Measurements from ENCODE around the gene PPP1R16B.

PPP1R16B gene

GRCh38 chr20:38787870-38788269, 17.6 kb upstream of the PPP1R16B start:
- Histone ChIP-seq H3K4ac (ENCODE audit: low read length) (no peak overlapping the region), H3K9me3 (replicated peaks in 1 of 2; ENCODE audit: control insufficient read depth in 2 of 2, insufficient read depth in 1 of 2, low read depth in 1 of 2, low read length in 2 of 2) (peaks cover 0 to 2% of the 10 kb centered on the region in 2 donors), H3K36me3 (replicated peaks in 1 of 2; ENCODE audit: control insufficient read depth in 2 of 2, insufficient read depth in 2 of 2, low read length in 2 of 2) (no peaks in the 10 kb centered on the region), H2BK12ac (ENCODE audit: low read length) (no peak overlapping the region), H3K9ac (ENCODE audit: low read depth, low read length, poor library complexity) (no peak overlapping the region), H2BK120ac (ENCODE audit: low read depth, low read length) (no peak overlapping the region), H3K27ac (replicated peaks; ENCODE audit: low read length) (no peak overlapping the region), H4K8ac (ENCODE audit: low read depth, low read length) (no peak overlapping the region), H2BK15ac (ENCODE audit: low read length) (no peak overlapping the region), H2AFZ (ENCODE audit: low read length) (no peak overlapping the region), H3K14ac (ENCODE audit: low read length) (no peak overlapping the region), H3K27me3 (ENCODE audit: control insufficient read depth in 3 of 3, insufficient read depth in 3 of 3, low read depth in 1 of 3, low read length in 3 of 3) (no peaks in the 10 kb centered on the region), H3K18ac (ENCODE audit: low read length) (no peak overlapping the region), H3K4me1 (ENCODE audit: control insufficient read depth in 2 of 2, insufficient read depth in 1 of 2, low read depth in 1 of 2, low read length in 2 of 2) (no peaks in the 10 kb centered on the region), H3K23ac (ENCODE audit: low read depth, low read length, poor library complexity) (no peak overlapping the region), H3K4me3 (ENCODE audit: low read length in 2 of 2) (no peak overlapping the region), H3K79me1 (ENCODE audit: low read depth, low read length) (no peaks in the 10 kb centered on the region), H4K91ac (ENCODE audit: low read depth, low read length, poor library complexity) (no peak overlapping the region), H3K4me2 (ENCODE audit: insufficient read depth, low read length, poor library complexity, severe bottlenecking) (no peak overlapping the region), H2AK5ac (ENCODE audit: low read depth, low read length) (no peak overlapping the region), H2BK5ac (ENCODE audit: low read length) (no peak overlapping the region)
- no peak for DNase-seq (ENCODE audit: low spot score)
- no CpG with 5 or more reads among the region's 7 CpGs for WGBS, 2 donors (ENCODE audit: extremely low coverage in 2 of 2, insufficient read length in 2 of 2, insufficient replicate concordance in 1 of 2)

GRCh38 chr20:38789503-38790199, 15.8 kb upstream of the PPP1R16B start:
- no peak overlapping the region for H3K18ac ChIP-seq (ENCODE audit: low read length)
- H2AK5ac ChIP-seq (ENCODE audit: low read depth, low read length) = no peak overlapping the region
- H3K9me3 ChIP-seq (replicated peaks in 1 of 2; ENCODE audit: control insufficient read depth in 2 of 2, insufficient read depth in 1 of 2, low read depth in 1 of 2, low read length in 2 of 2) = peaks cover 0 to 2% of the 10 kb centered on the region in 2 donors
- H2BK5ac ChIP-seq (ENCODE audit: low read length) = no peak overlapping the region
- no peak overlapping the region for H3K4me3 ChIP-seq (ENCODE audit: low read length in 2 of 2)
- WGBS, 2 donors (ENCODE audit: extremely low coverage in 2 of 2, insufficient read length in 2 of 2, insufficient replicate concordance in 1 of 2) = no CpG with 5 or more reads among the region's 7 CpGs
- H4K8ac ChIP-seq (ENCODE audit: low read depth, low read length) = no peak overlapping the region
- no peak overlapping the region for H2BK15ac ChIP-seq (ENCODE audit: low read length)
- H3K23ac ChIP-seq (ENCODE audit: low read depth, low read length, poor library complexity) = no peak overlapping the region
- H3K14ac ChIP-seq (ENCODE audit: low read length) = no peak overlapping the region
- H3K36me3 ChIP-seq (replicated peaks in 1 of 2; ENCODE audit: control insufficient read depth in 2 of 2, insufficient read depth in 2 of 2, low read length in 2 of 2) = no peaks in the 10 kb centered on the region
- H3K79me1 ChIP-seq (ENCODE audit: low read depth, low read length) = no peaks in the 10 kb centered on the region
- H3K4me1 ChIP-seq (ENCODE audit: control insufficient read depth in 2 of 2, insufficient read depth in 1 of 2, low read depth in 1 of 2, low read length in 2 of 2) = no peaks in the 10 kb centered on the region
- no peak overlapping the region for H3K9ac ChIP-seq (ENCODE audit: low read depth, low read length, poor library complexity)
- no peaks in the 10 kb centered on the region for H3K27me3 ChIP-seq (ENCODE audit: control insufficient read depth in 3 of 3, insufficient read depth in 3 of 3, low read depth in 1 of 3, low read length in 3 of 3)
- no peak for DNase-seq (ENCODE audit: low spot score)
- H4K91ac ChIP-seq (ENCODE audit: low read depth, low read length, poor library complexity) = no peak overlapping the region
- no peak overlapping the region for H3K27ac ChIP-seq (replicated peaks; ENCODE audit: low read length)
- H2AFZ ChIP-seq (ENCODE audit: low read length) = no peak overlapping the region
- no peak overlapping the region for H3K4ac ChIP-seq (ENCODE audit: low read length)
- no peak overlapping the region for H3K4me2 ChIP-seq (ENCODE audit: insufficient read depth, low read length, poor library complexity, severe bottlenecking)
- H2BK120ac ChIP-seq (ENCODE audit: low read depth, low read length) = no peak overlapping the region
- no peak overlapping the region for H2BK12ac ChIP-seq (ENCODE audit: low read length)

- no peak overlapping the region for H3K4me3 ChIP-seq (ENCODE audit: low read length in 2 of 2)
- no peak overlapping the region for H3K4me2 ChIP-seq (ENCODE audit: insufficient read depth, low read length, poor library complexity, severe bottlenecking)
- no peaks in the 10 kb centered on the region for H3K79me1 ChIP-seq (ENCODE audit: low read depth, low read length)
- H3K27me3 ChIP-seq (ENCODE audit: control insufficient read depth in 3 of 3, insufficient read depth in 3 of 3, low read depth in 1 of 3, low read length in 3 of 3) = no peaks in the 10 kb centered on the region
- no peak for DNase-seq (ENCODE audit: low spot score)
- no peak overlapping the region for H3K4ac ChIP-seq (ENCODE audit: low read length)
- H2BK5ac ChIP-seq (ENCODE audit: low read length) = no peak overlapping the region
- no peak overlapping the region for H4K91ac ChIP-seq (ENCODE audit: low read depth, low read length, poor library complexity)
- no peak overlapping the region for H2AK5ac ChIP-seq (ENCODE audit: low read depth, low read length)
- no CpG with 5 or more reads among the region's 16 CpGs for WGBS, 2 donors (ENCODE audit: extremely low coverage in 2 of 2, insufficient read length in 2 of 2, insufficient replicate concordance in 1 of 2)
- H2BK15ac ChIP-seq (ENCODE audit: low read length) = no peak overlapping the region
- H3K14ac ChIP-seq (ENCODE audit: low read length) = no peak overlapping the region
- H3K27ac ChIP-seq (replicated peaks; ENCODE audit: low read length) = no peak overlapping the region
- H3K23ac ChIP-seq (ENCODE audit: low read depth, low read length, poor library complexity) = no peak overlapping the region
- H3K9ac ChIP-seq (ENCODE audit: low read depth, low read length, poor library complexity) = no peak overlapping the region
- H4K8ac ChIP-seq (ENCODE audit: low read depth, low read length) = no peak overlapping the region
- H2AFZ ChIP-seq (ENCODE audit: low read length) = peak overlapping the region; percentile 49
- H2BK120ac ChIP-seq (ENCODE audit: low read depth, low read length) = no peak overlapping the region
- H3K18ac ChIP-seq (ENCODE audit: low read length) = no peak overlapping the region
- H3K36me3 ChIP-seq (replicated peaks in 1 of 2; ENCODE audit: control insufficient read depth in 2 of 2, insufficient read depth in 2 of 2, low read length in 2 of 2) = no peaks in the 10 kb centered on the region
- no peak overlapping the region for H2BK12ac ChIP-seq (ENCODE audit: low read length)
- no peaks in the 10 kb centered on the region for H3K4me1 ChIP-seq (ENCODE audit: control insufficient read depth in 2 of 2, insufficient read depth in 1 of 2, low read depth in 1 of 2, low read length in 2 of 2)
- H3K9me3 ChIP-seq (replicated peaks in 1 of 2; ENCODE audit: control insufficient read depth in 2 of 2, insufficient read depth in 1 of 2, low read depth in 1 of 2, low read length in 2 of 2) = peaks cover 0 to 2% of the 10 kb centered on the region in 2 donors
These were observed 15.1 kb upstream of the PPP1R16B start for GRCh38 chr20:38790200-38791053.

DNA sequence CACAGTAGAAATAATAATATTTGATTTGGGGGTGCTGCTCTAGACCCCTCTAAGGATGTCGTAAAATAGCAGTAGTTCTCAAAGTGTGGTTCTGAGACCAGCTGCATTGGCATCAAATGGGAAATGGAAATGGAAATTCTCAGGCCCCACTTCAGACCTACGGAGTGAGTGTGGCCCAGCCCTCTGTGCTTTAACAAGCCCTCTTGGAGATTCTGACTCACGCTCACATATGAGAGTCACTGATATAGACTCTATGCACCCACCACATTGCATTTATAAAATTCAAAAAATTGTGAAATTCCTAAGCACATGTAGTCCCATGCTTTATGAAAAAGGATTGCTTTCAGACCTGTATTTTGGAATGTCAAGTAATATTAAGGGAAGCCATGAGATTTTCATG, 14.2 kb upstream of the PPP1R16B start:
- Histone ChIP-seq H3K18ac (ENCODE audit: low read length) (no peak overlapping the region), H2BK15ac (ENCODE audit: low read length) (no peak overlapping the region), H3K27me3 (ENCODE audit: control insufficient read depth in 3 of 3, insufficient read depth in 3 of 3, low read depth in 1 of 3, low read length in 3 of 3) (no peaks in the 10 kb centered on the region), H3K4me3 (ENCODE audit: low read length in 2 of 2) (no peak overlapping the region), H3K27ac (replicated peaks; ENCODE audit: low read length) (no peak overlapping the region), H3K4me2 (ENCODE audit: insufficient read depth, low read length, poor library complexity, severe bottlenecking) (no peak overlapping the region), H4K91ac (ENCODE audit: low read depth, low read length, poor library complexity) (no peak overlapping the region), H3K14ac (ENCODE audit: low read length) (no peak overlapping the region), H2BK12ac (ENCODE audit: low read length) (no peak overlapping the region), H2AFZ (ENCODE audit: low read length) (no peak overlapping the region), H3K9ac (ENCODE audit: low read depth, low read length, poor library complexity) (no peak overlapping the region), H2BK5ac (ENCODE audit: low read length) (no peak overlapping the region), H3K23ac (ENCODE audit: low read depth, low read length, poor library complexity) (no peak overlapping the region), H3K4me1 (ENCODE audit: control insufficient read depth in 2 of 2, insufficient read depth in 1 of 2, low read depth in 1 of 2, low read length in 2 of 2) (no peaks in the 10 kb centered on the region), H2AK5ac (ENCODE audit: low read depth, low read length) (no peak overlapping the region), H3K36me3 (replicated peaks in 1 of 2; ENCODE audit: control insufficient read depth in 2 of 2, insufficient read depth in 2 of 2, low read length in 2 of 2) (no peaks in the 10 kb centered on the region), H4K8ac (ENCODE audit: low read depth, low read length) (no peak overlapping the region), H2BK120ac (ENCODE audit: low read depth, low read length) (no peak overlapping the region), H3K79me1 (ENCODE audit: low read depth, low read length) (no peaks in the 10 kb centered on the region), H3K9me3 (replicated peaks in 1 of 2; ENCODE audit: control insufficient read depth in 2 of 2, insufficient read depth in 1 of 2, low read depth in 1 of 2, low read length in 2 of 2) (peaks cover 0 to 2% of the 10 kb centered on the region in 2 donors), H3K4ac (ENCODE audit: low read length) (no peak overlapping the region)
- DNase-seq (ENCODE audit: low spot score) = no peak
- WGBS, 2 donors (ENCODE audit: extremely low coverage in 2 of 2, insufficient read length in 2 of 2, insufficient replicate concordance in 1 of 2) = no CpG with 5 or more reads among the region's 3 CpGs

Data from neuronal stem cell (in vitro differentiated cells).